HG03442 (cell line): ENCODE measurements around the gene DHRS12.
"Not testable (repeated sequence)": the region's sequence is repeated elsewhere in the genome, so short reads cannot be mapped to it uniquely, and the experiment has no call there.

Experiments
- ATAC-seq: cut with Tn5 transposase; IDR thresholded peaks from one replicate; pipeline ENCODE4 v1.9.1; 2021; ENCODE audit warnings: mild to moderate bottlenecking, moderate library complexity; ENCODE audit not compliant: unreplicated experiment

Gene DHRS12

GRCh38 chr13:51828730-51829567 lies 25.0 kb upstream of the DHRS12 start:
- no peak for ATAC-seq

GRCh38 chr13:51827254-51827653 lies 23.3 kb upstream of the DHRS12 start:
- ATAC-seq = no peak

GRCh38 chr13:51826606-51827005 lies 22.6 kb upstream of the DHRS12 start:
- no peak for ATAC-seq

- ATAC-seq = no peak
These were observed 21.8 kb upstream of the DHRS12 start for GRCh38 chr13:51825681-51826254.

GRCh38 chr13:51825165-51825592 lies 21.2 kb upstream of the DHRS12 start:
- no peak for ATAC-seq

GRCh38 chr13:51824712-51825111 lies 20.7 kb upstream of the DHRS12 start:
- ATAC-seq = not testable (repeated sequence)

- no peak for ATAC-seq
These were observed 19.9 kb upstream of the DHRS12 start for GRCh38 chr13:51823863-51824262.

GRCh38 chr13:51823359-51823758 lies 19.4 kb upstream of the DHRS12 start:
- no peak for ATAC-seq

GRCh38 chr13:51822106-51822815 lies 18.3 kb upstream of the DHRS12 start:
- ATAC-seq = no peak

- no peak for ATAC-seq
These were observed 17.6 kb upstream of the DHRS12 start for GRCh38 chr13:51821606-51822005.

- ATAC-seq = no peak
These were observed 16.1 kb upstream of the DHRS12 start for GRCh38 chr13:51820016-51820597.

- no peak for ATAC-seq
These were observed 15.6 kb upstream of the DHRS12 start for GRCh38 chr13:51819544-51819943.

- ATAC-seq = peak; percentile 39
These were observed 15.0 kb upstream of the DHRS12 start for GRCh38 chr13:51818781-51819511.

GRCh38 chr13:51818276-51818675 lies 14.3 kb upstream of the DHRS12 start:
- ATAC-seq = no peak

- no peak for ATAC-seq
These were observed 13.8 kb upstream of the DHRS12 start for GRCh38 chr13:51817717-51818116.

- ATAC-seq = no peak
These were observed 12.8 kb upstream of the DHRS12 start for GRCh38 chr13:51816604-51817249.

- ATAC-seq = no peak
These were observed 11.9 kb upstream of the DHRS12 start for GRCh38 chr13:51815848-51816247.

GRCh38 chr13:51814825-51815650 lies 11.1 kb upstream of the DHRS12 start:
- ATAC-seq = peak; percentile 70

- no peak for ATAC-seq
These were observed 10.1 kb upstream of the DHRS12 start for GRCh38 chr13:51814071-51814470.
